NT2/D1 (cell line): ENCODE data around the gene C1orf21.

Experiments used
- SUZ12 ChIP-seq: IDR thresholded peaks from 2 replicates; pipeline ENCODE4 v1.6.1; 2011; ENCODE audit not compliant: insufficient read length, insufficient read depth; ENCODE audit errors: extremely low read depth
- ZNF274 ChIP-seq: IDR thresholded peaks from 2 replicates; pipeline ENCODE4 v1.6.1; 2011; ENCODE audit warnings: mild to moderate bottlenecking, low read depth, low read length

DNA sequence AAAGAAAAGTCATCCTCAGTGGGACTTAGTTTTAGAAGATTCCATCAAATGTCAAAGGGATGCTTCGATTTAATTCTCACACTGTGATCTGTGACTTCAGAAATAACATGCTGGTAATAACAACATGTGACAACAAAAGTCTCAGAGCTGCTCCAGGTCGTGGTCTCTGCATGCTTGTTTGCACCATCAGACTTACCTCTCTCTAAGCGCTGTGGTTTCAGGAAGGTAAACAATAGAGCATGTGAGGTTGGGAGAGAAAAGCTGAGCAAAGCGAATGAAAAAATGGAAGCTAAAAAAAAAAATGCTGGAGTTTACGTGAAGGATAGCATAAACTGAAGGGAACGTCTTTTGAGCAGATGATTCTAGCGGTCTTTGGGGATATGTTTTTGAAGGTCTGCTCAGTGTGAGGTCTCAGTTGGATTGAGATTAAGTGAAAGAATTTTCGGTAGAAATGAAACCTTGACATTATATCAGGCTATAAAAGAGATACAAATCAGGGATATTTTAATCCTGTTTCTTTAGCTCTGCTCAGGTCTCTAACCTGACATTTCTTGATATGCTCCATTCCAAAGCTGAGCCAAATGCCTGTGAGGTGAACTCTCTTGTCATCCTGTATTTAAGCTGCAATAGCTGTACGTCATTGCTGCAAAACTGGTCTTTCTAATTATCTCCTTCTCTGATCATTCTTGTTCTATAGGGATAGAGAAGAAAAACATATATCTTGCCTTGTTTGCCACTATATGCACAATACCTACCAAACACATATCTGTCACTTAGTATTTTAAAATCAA, 86.5 kb downstream of the C1orf21 start:
- TF ChIP-seq SUZ12 (no peak), ZNF274 (peak; percentile 56; the same call in 1 of the 2 replicates)
